Ishikawa (cell line): Measurements from ENCODE around the gene COL25A1.

ENCODE experiments used
- CEBPB ChIP-seq: IDR thresholded peaks from 2 replicates; pipeline ENCODE4 v1.6.1; 2012
- CREB1 ChIP-seq: IDR thresholded peaks from 2 replicates; pipeline ENCODE4 v1.6.1; 2012; ENCODE audit warnings: low read depth
- EGR1 ChIP-seq: IDR thresholded peaks from 2 replicates; pipeline ENCODE4 v1.6.1; 2012
- EP300 ChIP-seq: IDR thresholded peaks from 2 replicates; pipeline ENCODE4 v1.6.1; 2012; ENCODE audit warnings: borderline replicate concordance
- FOXM1 ChIP-seq: IDR thresholded peaks from 2 replicates; pipeline ENCODE4 v1.6.1; 2012; ENCODE audit warnings: low read depth, borderline replicate concordance
- NFIC ChIP-seq: IDR thresholded peaks from 2 replicates; pipeline ENCODE4 v1.6.1; 2012
- RAD21 ChIP-seq: IDR thresholded peaks from 2 replicates; pipeline ENCODE4 v1.6.1; 2012; ENCODE audit warnings: low read depth
- TAF1 ChIP-seq: IDR thresholded peaks from 2 replicates; pipeline ENCODE4 v1.6.1; 2012; ENCODE audit warnings: low read depth, mild to moderate bottlenecking
- TCF12 ChIP-seq: IDR thresholded peaks from 2 replicates; pipeline ENCODE4 v1.6.1; 2012; ENCODE audit warnings: low read depth
- TEAD4 ChIP-seq: IDR thresholded peaks from 2 replicates; pipeline ENCODE4 v1.6.1; 2012
- YY1 ChIP-seq: IDR thresholded peaks from 2 replicates; pipeline ENCODE4 v1.6.1; 2012; ENCODE audit warnings: low read depth
- ZBTB7A ChIP-seq: IDR thresholded peaks from 2 replicates; pipeline ENCODE4 v1.6.1; 2012; ENCODE audit warnings: low read depth
- TF ChIP-seq, protein P1 (sequence below): IDR thresholded peaks from 2 replicates; pipeline ENCODE4 v1.6.1; 2012
- TF ChIP-seq, protein P2 (sequence below): IDR thresholded peaks from 2 replicates; pipeline ENCODE4 v1.6.1; 2012
- TF ChIP-seq, protein P3 (sequence below): IDR thresholded peaks from 2 replicates; pipeline ENCODE4 v1.6.1; 2012; ENCODE audit warnings: low read depth, mild to moderate bottlenecking

The COL25A1 gene

GRCh38 chr4:109003964-109004363 is 298.5 kb downstream of the COL25A1 start:
- TF ChIP-seq, protein P1, sequence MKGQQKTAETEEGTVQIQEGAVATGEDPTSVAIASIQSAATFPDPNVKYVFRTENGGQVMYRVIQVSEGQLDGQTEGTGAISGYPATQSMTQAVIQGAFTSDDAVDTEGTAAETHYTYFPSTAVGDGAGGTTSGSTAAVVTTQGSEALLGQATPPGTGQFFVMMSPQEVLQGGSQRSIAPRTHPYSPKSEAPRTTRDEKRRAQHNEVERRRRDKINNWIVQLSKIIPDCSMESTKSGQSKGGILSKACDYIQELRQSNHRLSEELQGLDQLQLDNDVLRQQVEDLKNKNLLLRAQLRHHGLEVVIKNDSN, result no peak
- TF ChIP-seq, protein P2, sequence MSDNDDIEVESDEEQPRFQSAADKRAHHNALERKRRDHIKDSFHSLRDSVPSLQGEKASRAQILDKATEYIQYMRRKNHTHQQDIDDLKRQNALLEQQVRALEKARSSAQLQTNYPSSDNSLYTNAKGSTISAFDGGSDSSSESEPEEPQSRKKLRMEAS, result no peak
- TF ChIP-seq RAD21, result no peak
- no peak for TF ChIP-seq TEAD4
- TF ChIP-seq TCF12, result no peak
- no peak for TF ChIP-seq NFIC
- TF ChIP-seq EP300, result no peak
- no peak for TF ChIP-seq TAF1
- no peak for TF ChIP-seq FOXM1
- no peak for TF ChIP-seq CEBPB

DNA sequence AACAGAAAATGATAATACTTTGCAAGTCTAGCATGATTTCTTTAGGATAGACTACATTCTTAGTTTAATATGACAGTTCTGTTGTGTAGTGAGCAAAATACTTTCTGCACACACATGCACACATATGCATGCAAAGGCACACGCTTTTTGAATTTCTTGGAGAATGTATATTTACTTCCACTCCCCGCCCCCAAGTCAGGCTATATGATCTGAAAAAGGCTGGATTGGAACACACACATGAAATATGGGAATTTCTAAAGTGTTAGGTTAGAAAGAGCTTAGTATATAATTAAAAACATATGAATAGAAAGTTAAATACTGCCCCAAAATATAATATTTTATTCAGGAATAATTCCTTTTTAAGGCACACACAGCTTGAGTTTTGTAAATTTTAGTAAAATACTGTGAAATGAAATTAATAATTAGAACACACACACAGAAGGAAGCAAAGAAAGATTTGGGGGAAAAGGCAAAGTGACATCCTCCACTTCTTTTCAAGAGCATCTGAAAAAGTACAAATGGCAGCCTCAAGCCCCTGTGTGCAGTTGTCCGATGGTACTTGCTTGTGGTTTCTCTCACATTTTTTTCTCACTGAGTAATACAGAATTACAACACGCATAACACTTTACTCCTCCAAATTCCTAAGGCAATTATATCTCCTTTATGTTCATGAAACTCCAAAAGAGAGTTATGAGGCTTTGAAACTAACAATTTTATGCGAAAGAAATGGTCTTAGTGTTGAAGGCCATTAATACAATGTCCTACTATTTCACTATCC is 310.7 kb downstream of the COL25A1 start:
- TF ChIP-seq TAF1, result no peak

- TF ChIP-seq, protein P1, result no peak
- no peak for TF ChIP-seq TCF12
- TF ChIP-seq NFIC, result no peak
- TF ChIP-seq YY1, result no peak
- TF ChIP-seq CREB1, result no peak
- no peak for TF ChIP-seq CEBPB
- TF ChIP-seq EP300, result no peak
- TF ChIP-seq TAF1, result no peak
- TF ChIP-seq, protein P2, result no peak
- TF ChIP-seq FOXM1, result no peak
- no peak for TF ChIP-seq TEAD4
- TF ChIP-seq, protein P3, sequence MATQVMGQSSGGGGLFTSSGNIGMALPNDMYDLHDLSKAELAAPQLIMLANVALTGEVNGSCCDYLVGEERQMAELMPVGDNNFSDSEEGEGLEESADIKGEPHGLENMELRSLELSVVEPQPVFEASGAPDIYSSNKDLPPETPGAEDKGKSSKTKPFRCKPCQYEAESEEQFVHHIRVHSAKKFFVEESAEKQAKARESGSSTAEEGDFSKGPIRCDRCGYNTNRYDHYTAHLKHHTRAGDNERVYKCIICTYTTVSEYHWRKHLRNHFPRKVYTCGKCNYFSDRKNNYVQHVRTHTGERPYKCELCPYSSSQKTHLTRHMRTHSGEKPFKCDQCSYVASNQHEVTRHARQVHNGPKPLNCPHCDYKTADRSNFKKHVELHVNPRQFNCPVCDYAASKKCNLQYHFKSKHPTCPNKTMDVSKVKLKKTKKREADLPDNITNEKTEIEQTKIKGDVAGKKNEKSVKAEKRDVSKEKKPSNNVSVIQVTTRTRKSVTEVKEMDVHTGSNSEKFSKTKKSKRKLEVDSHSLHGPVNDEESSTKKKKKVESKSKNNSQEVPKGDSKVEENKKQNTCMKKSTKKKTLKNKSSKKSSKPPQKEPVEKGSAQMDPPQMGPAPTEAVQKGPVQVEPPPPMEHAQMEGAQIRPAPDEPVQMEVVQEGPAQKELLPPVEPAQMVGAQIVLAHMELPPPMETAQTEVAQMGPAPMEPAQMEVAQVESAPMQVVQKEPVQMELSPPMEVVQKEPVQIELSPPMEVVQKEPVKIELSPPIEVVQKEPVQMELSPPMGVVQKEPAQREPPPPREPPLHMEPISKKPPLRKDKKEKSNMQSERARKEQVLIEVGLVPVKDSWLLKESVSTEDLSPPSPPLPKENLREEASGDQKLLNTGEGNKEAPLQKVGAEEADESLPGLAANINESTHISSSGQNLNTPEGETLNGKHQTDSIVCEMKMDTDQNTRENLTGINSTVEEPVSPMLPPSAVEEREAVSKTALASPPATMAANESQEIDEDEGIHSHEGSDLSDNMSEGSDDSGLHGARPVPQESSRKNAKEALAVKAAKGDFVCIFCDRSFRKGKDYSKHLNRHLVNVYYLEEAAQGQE, result no peak
- TF ChIP-seq RAD21, result no peak
- no peak for TF ChIP-seq ZBTB7A
- TF ChIP-seq EGR1, result no peak
These were observed 313.8 kb downstream of the COL25A1 start for GRCh38 chr4:108988464-108989195.

DNA sequence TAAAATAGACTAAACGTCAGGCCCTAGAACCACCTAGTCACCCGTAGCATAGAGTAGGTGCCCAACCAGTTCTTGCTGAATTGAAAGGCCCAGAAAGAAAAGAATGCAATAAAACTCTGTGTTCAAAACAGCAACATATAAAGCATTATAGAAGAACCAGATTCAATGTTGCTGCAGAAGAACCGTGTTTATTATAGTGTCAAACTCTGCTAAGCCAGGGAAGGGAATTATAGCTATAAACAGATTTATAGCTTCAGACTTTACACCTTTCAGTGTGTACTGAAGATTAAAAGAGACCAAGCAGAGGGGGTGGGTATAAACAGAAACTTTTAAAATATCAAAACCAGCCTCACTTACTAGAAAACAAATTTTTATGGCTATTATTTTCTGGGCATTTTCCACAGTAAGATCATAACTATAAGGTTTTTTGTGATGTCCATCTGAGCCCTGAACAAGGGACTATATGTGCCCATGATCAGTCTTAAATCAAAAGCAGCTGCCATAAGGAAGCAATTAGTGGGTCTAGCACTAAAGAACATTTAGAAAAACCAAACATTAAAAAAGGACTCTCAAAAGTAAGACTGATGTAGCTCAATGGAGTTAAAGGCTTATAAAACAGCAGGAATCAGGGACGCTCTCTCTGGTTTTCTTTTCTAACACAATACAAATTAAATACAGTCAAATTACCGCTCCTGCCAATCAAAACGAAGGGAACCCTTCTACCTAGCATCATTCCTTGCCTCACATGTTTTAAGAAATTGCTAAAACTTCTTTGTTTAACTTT is 319.9 kb downstream of the COL25A1 start:
- no peak for TF ChIP-seq CREB1
- TF ChIP-seq, protein P2, result no peak

- TF ChIP-seq, protein P2, result no peak
- TF ChIP-seq EGR1 (no peak), EP300 (no peak)
These were observed 321.8 kb downstream of the COL25A1 start for GRCh38 chr4:108980455-108981239.

GRCh38 chr4:108979759-108980158 is 322.7 kb downstream of the COL25A1 start:
- TF ChIP-seq TCF12 (no peak), YY1 (no peak), RAD21 (no peak), EP300 (no peak), NFIC (no peak), TAF1 (no peak), CEBPB (no peak), EGR1 (no peak)
- TF ChIP-seq, protein P1, result no peak
